H1 (cell line): ENCODE results near the gene MAS1. TPM values are rescaled to one million over a fixed set of nuclear protein-coding genes. Genes with fewer than 3 reads are reported as not detected.

Experiments used
- CTCF ChIA-PET: fragments of 300-600 bp; sonication (Branson Sonifier 250); formaldehyde crosslinking; loops from one replicate; lab custom pipeline; 2021; ENCODE audit not compliant: partially characterized antibody; lab: Charles Lee
- POLR2A ChIA-PET: fragments of 300-600 bp; sonication (Branson Sonifier 250); formaldehyde crosslinking; loops from one replicate; lab custom pipeline; 2021; ENCODE audit warnings: inconsistent platforms; ENCODE audit not compliant: partially characterized antibody; lab: Charles Lee
- DNase-seq, 2 experiments: peaks; one replicate each; pipeline versions ENCODE4 v3.0.0 to v3.0.0-alpha.2; 2010 to 2022; ENCODE audit warnings: low spot score in 2 of 2, low read depth in 1 of 2, mixed read lengths in 1 of 2
- FAIRE-seq: peaks from 2 replicates; lab custom pipeline; 2011; peaks lifted over from hg19 to GRCh38; lab: Jason Lieb, UNC
- H2AFZ ChIP-seq: 2 replicates; pipeline ENCODE4 v1.8.1; 2012; ENCODE audit warnings: low read length, inconsistent platforms
- H2AK5ac ChIP-seq: 2 replicates; pipeline ENCODE4 v1.6.1; 2013; ENCODE audit warnings: low read depth, low read length
- H2BK120ac ChIP-seq: replicated peaks from 2 replicates; pipeline ENCODE3; 2013; ENCODE audit warnings: low read depth, low read length, inconsistent platforms
- H2BK12ac ChIP-seq: 2 replicates; pipeline ENCODE4 v1.6.1; 2013; ENCODE audit warnings: low read depth, low read length
- H2BK15ac ChIP-seq: 2 replicates; pipeline ENCODE4 v1.6.1; 2013; ENCODE audit warnings: low read length
- H2BK20ac ChIP-seq: 2 replicates; pipeline ENCODE4 v1.6.1; 2013; ENCODE audit warnings: low read length
- H2BK5ac ChIP-seq: 2 replicates; pipeline ENCODE4 v1.6.1; 2013; ENCODE audit warnings: low read depth, low read length
- H3K14ac ChIP-seq: 2 replicates; pipeline ENCODE4 v1.6.1; 2013; ENCODE audit warnings: inconsistent platforms; ENCODE audit not compliant: insufficient read length
- H3K18ac ChIP-seq: 2 replicates; pipeline ENCODE4 v1.6.1; 2013; ENCODE audit warnings: low read length; ENCODE audit errors: extremely low read depth
- H3K23ac ChIP-seq: 2 replicates; pipeline ENCODE4 v1.6.1; 2013; ENCODE audit warnings: inconsistent platforms; ENCODE audit not compliant: insufficient read length
- H3K23me2 ChIP-seq: 2 replicates; pipeline ENCODE4 v1.6.1; 2013; ENCODE audit warnings: low read depth, low read length
- H3K27ac ChIP-seq: 2 replicates; pipeline ENCODE4 v1.6.1; 2011; ENCODE audit warnings: low read depth, low read length, inconsistent platforms
- H3K27me3 ChIP-seq, 4 experiments: replicated peaks in 1 of 4; 1 replicate in 1 of 4; 2 replicates in 3 of 4; pipeline versions ENCODE4 v1.6.1 to v1.8.1; 2011 to 2013; ENCODE audit warnings: low read length in 3 of 4, mild to moderate bottlenecking in 3 of 4, inconsistent platforms in 2 of 4, mixed read lengths in 2 of 4, moderate library complexity in 1 of 4; ENCODE audit not compliant: control insufficient read depth in 3 of 4, insufficient read depth in 3 of 4; ENCODE audit errors: extremely low read depth in 1 of 4
- H3K36me3 ChIP-seq, 4 experiments: 2 replicates each; pipeline versions ENCODE4 v1.6.1 to v1.8.1; 2011 to 2013; ENCODE audit warnings: mild to moderate bottlenecking in 4 of 4, low read length in 3 of 4, moderate library complexity in 2 of 4, control low read depth in 1 of 4, inconsistent platforms in 1 of 4; ENCODE audit not compliant: insufficient read depth in 4 of 4, control insufficient read depth in 2 of 4
- H3K4ac ChIP-seq: replicated peaks from 2 replicates; pipeline ENCODE3; 2013; ENCODE audit warnings: low read length, low read depth, mixed read lengths, inconsistent platforms; ENCODE audit not compliant: insufficient read length
- H3K4me1 ChIP-seq, 4 experiments: replicated peaks in 1 of 4; 1 replicate in 1 of 4; 2 replicates in 3 of 4; pipeline versions ENCODE4 v1.6.1 to v1.8.1; 2011 to 2013; ENCODE audit warnings: low read length in 3 of 4, inconsistent platforms in 2 of 4, mixed read lengths in 1 of 4; ENCODE audit not compliant: insufficient read depth in 4 of 4, control insufficient read depth in 3 of 4
- H3K4me2 ChIP-seq, 2 experiments: 2 replicates each; pipeline versions ENCODE4 v1.6.1 to v1.8.1; 2011 to 2013; ENCODE audit warnings: low read depth in 2 of 2, low read length in 2 of 2, control low read depth in 1 of 2, inconsistent platforms in 1 of 2, mild to moderate bottlenecking in 1 of 2; ENCODE audit not compliant: insufficient read depth in 1 of 2
- H3K4me3 ChIP-seq, 4 experiments: fragments of 200-600, 300-600 bp in 1 of 4; sonication (generic), shearing (Covaris generic), sonication (Bioruptor Twin) in 1 of 4; 2 replicates each; pipeline versions ENCODE4 v1.5.1 to v1.8.1; 2011 to 2016; ENCODE audit warnings: low read length in 4 of 4, low read depth in 3 of 4, control low read depth in 2 of 4, inconsistent platforms in 2 of 4, mild to moderate bottlenecking in 2 of 4, mixed read lengths in 1 of 4, moderate library complexity in 1 of 4; ENCODE audit not compliant: insufficient read depth in 2 of 4; ENCODE audit errors: extremely low read depth in 1 of 4
- H3K56ac ChIP-seq: replicated peaks from 2 replicates; pipeline ENCODE3; 2013; ENCODE audit warnings: low read depth, mild to moderate bottlenecking, mixed read lengths, low read length, inconsistent platforms; ENCODE audit not compliant: insufficient read length
- H3K79me1 ChIP-seq: 2 replicates; pipeline ENCODE4 v1.6.1; 2013; ENCODE audit warnings: low read depth, low read length, control low read depth
- H3K79me2 ChIP-seq, 2 experiments: 2 replicates each; pipeline versions ENCODE4 v1.6.1 to v1.8.1; 2012 to 2013; ENCODE audit warnings: low read length in 2 of 2, mild to moderate bottlenecking in 2 of 2, inconsistent platforms in 1 of 2; ENCODE audit not compliant: insufficient read depth in 2 of 2, control insufficient read depth in 1 of 2
- H3K9ac ChIP-seq, 4 experiments: replicated peaks in 1 of 4; 1 replicate in 1 of 4; 2 replicates in 3 of 4; pipeline versions ENCODE4 v1.6.1 to v1.8.1; 2011 to 2013; ENCODE audit warnings: low read depth in 3 of 4, low read length in 3 of 4, control low read depth in 2 of 4, mild to moderate bottlenecking in 2 of 4, moderate library complexity in 2 of 4, inconsistent platforms in 1 of 4; ENCODE audit errors: extremely low read depth in 1 of 4
- H3K9me3 ChIP-seq, 2 experiments: 2 replicates each; pipeline versions ENCODE4 v1.6.1 to v1.8.1; 2012 to 2013; ENCODE audit warnings: mild to moderate bottlenecking in 2 of 2, moderate library complexity in 2 of 2, control low read depth in 1 of 2, inconsistent platforms in 1 of 2, low read depth in 1 of 2, low read length in 1 of 2, mixed read lengths in 1 of 2; ENCODE audit not compliant: insufficient read depth in 2 of 2
- H4K20me1 ChIP-seq, 2 experiments: replicated peaks in 1 of 2; 2 replicates each; pipeline versions ENCODE3 to v1.8.1; 2011 to 2013; ENCODE audit warnings: inconsistent platforms in 2 of 2, low read length in 2 of 2, mild to moderate bottlenecking in 1 of 2; ENCODE audit not compliant: insufficient read depth in 2 of 2, control insufficient read depth in 1 of 2
- H4K5ac ChIP-seq: 2 replicates; pipeline ENCODE4 v1.6.1; 2013; ENCODE audit warnings: low read length, low read depth, mixed read lengths, inconsistent platforms; ENCODE audit not compliant: insufficient read length
- H4K8ac ChIP-seq: 2 replicates; pipeline ENCODE4 v1.8.0; 2013; ENCODE audit warnings: mild to moderate bottlenecking, moderate library complexity, low read length, inconsistent platforms; ENCODE audit not compliant: insufficient read depth; ENCODE audit errors: extremely low read depth
- H4K91ac ChIP-seq: replicated peaks from 2 replicates; pipeline ENCODE3; 2013; ENCODE audit warnings: low read length, mixed read lengths, inconsistent platforms; ENCODE audit not compliant: insufficient read length
- PHF8 ChIP-seq: fragments of 200-600 bp; sonication (generic); conservative IDR thresholded peaks from 2 replicates; pipeline ENCODE4 v1.7.1; 2012; ENCODE audit warnings: low read depth, mild to moderate bottlenecking, inconsistent platforms, low read length, moderate library complexity
- RAD21 ChIP-seq, 2 experiments: IDR thresholded peaks in 1 of 2; conservative IDR thresholded peaks in 1 of 2; 2 replicates each; pipeline ENCODE4 v1.6.1; 2011; ENCODE audit warnings: low read depth in 2 of 2, low read length in 2 of 2, improper control_type of control experiment in 1 of 2, inconsistent platforms in 1 of 2, mild to moderate bottlenecking in 1 of 2, moderate library complexity in 1 of 2
- RNF2 ChIP-seq: fragments of 200-900, 300-1000 bp; sonication (generic); IDR thresholded peaks from 2 replicates; pipeline ENCODE4 v1.7.1; 2016; ENCODE audit warnings: borderline replicate concordance, low read depth, mild to moderate bottlenecking, antibody characterized with exemption, low read length; ENCODE audit not compliant: poor library complexity, severe bottlenecking; ENCODE audit errors: missing control alignments
- TCF12 ChIP-seq: IDR thresholded peaks from 2 replicates; pipeline ENCODE4 v1.6.1; 2011; ENCODE audit warnings: low read depth, mild to moderate bottlenecking, low read length
- TEAD4 ChIP-seq: IDR thresholded peaks from 2 replicates; pipeline ENCODE4 v1.6.1; 2012; ENCODE audit warnings: low read depth, low read length, inconsistent platforms, mixed read lengths
- WGBS, 2 experiments: shearing (Covaris generic) in 1 of 2; methylation state at CpG; one replicate each; pipeline versions ENCODE4 v1.1.6 to v1.1.7; 2013 to 2015; ENCODE audit warnings: low lambda C conversion rate in 2 of 2, mixed read lengths in 2 of 2, inconsistent platforms in 1 of 2, low coverage in 1 of 2, missing lambda C conversion rate in 1 of 2; ENCODE audit not compliant: insufficient replicate concordance in 2 of 2, insufficient coverage in 1 of 2, insufficient read length in 1 of 2; ENCODE audit errors: extremely low coverage in 1 of 2, missing lambda C conversion rate in 1 of 2; 5-methylcytosine and 5-hydroxymethylcytosine counted together
- polyA plus RNA-seq, 7 experiments: library from polyadenylated mRNA; depleted of rRNA in 3 of 7; stranded (reverse) in 5 of 7; unstranded in 2 of 7; fragments of >200 nt in 5 of 7; fragments of 200-250 nt in 2 of 7; gene quantifications; 1 replicate in 5 of 7; 2 replicates in 1 of 7; 4 replicates in 1 of 7; pipeline versions ENCODE4 v1.2.1 to v1.2.3, GENCODE V29; 2011 to 2013; ENCODE audit warnings: missing spikeins in 2 of 7, mixed read lengths in 2 of 7
- total RNA-seq: library from RNA; stranded (reverse); fragmentation: NEBNext Ultra II Directional; extraction: Animal tissue kit (Norgen Biotek cat#: 25700); gene quantifications from 2 replicates; pipeline ENCODE4 v1.2.1, GENCODE V29; 2021
- TF ChIP-seq, protein P1 (sequence below), 3 experiments: IDR thresholded peaks; 1 replicate in 2 of 3; 2 replicates in 1 of 3; pipeline versions ENCODE4 v1.5.1 to v1.6.1; 2011; ENCODE audit warnings: low read length in 3 of 3, mild to moderate bottlenecking in 3 of 3, inconsistent platforms in 2 of 3, low read depth in 1 of 3, moderate library complexity in 1 of 3; ENCODE audit not compliant: insufficient read depth in 1 of 3; ENCODE audit errors: control extremely low read depth in 1 of 3

The MAS1 gene
- total and polyA plus RNA-seq, 2 of the 8 experiments (the other 6 are each of a cell fraction or from before 2014, with no cell fraction given), result 0.02 TPM; not detected in 1

GRCh38 chr6:159899994-159900745, 9.4 kb downstream of the MAS1 start:
- Histone ChIP-seq H3K23ac (no peak overlapping the region), H2BK15ac (no peak overlapping the region), H2BK5ac (no peak overlapping the region), H2AFZ (no peak overlapping the region), H3K18ac (no peak overlapping the region), H4K20me1 (no peaks in the 10 kb centered on the region), H3K56ac (no peak overlapping the region), H4K91ac (no peak overlapping the region), H3K23me2 (no peaks in the 10 kb centered on the region; the same call in 1 of the 2 replicates), H3K4me1 (no peaks in the 10 kb centered on the region), H3K27ac (no peak overlapping the region), H2AK5ac (no peak overlapping the region), H4K5ac (no peak overlapping the region), H4K8ac (no peak overlapping the region), H3K79me2 (no peaks in the 10 kb centered on the region), H3K27me3 (0 out of 7 replicates have a peak, but pooled peaks cover 0 to 2% (median 0%) of the 10 kb centered on the region in 4 experiments), H2BK120ac (no peak overlapping the region), H3K79me1 (no peaks in the 10 kb centered on the region), H3K36me3 (no peaks in the 10 kb centered on the region), H3K9ac (no peak overlapping the region), H3K9me3 (no peaks in the 10 kb centered on the region), H3K14ac (no peak overlapping the region), H2BK20ac (no peak overlapping the region), H3K4me3 (no peak overlapping the region), H2BK12ac (no peak overlapping the region), H3K4ac (no peak overlapping the region), H3K4me2 (no peak overlapping the region)
- FAIRE-seq (no peak), DNase-seq (no peak)
- CTCF ChIA-PET, result no interaction called here
- 78% methylated on average over 15 of the region's 15 CpGs; no CpG with 5 or more reads in 1 of the 2 experiments for WGBS, 2 experiments
- POLR2A ChIA-PET, result no interaction called here
- TF ChIP-seq RAD21 (IDR thresholded peaks at IDR 0.05 in 1 of 2, conservative IDR thresholded peaks at IDR 0.05 in 1 of 2; ENCODE audit: low read depth in 2 of 2, low read length in 2 of 2), result no peak
- TF ChIP-seq, protein P1, sequence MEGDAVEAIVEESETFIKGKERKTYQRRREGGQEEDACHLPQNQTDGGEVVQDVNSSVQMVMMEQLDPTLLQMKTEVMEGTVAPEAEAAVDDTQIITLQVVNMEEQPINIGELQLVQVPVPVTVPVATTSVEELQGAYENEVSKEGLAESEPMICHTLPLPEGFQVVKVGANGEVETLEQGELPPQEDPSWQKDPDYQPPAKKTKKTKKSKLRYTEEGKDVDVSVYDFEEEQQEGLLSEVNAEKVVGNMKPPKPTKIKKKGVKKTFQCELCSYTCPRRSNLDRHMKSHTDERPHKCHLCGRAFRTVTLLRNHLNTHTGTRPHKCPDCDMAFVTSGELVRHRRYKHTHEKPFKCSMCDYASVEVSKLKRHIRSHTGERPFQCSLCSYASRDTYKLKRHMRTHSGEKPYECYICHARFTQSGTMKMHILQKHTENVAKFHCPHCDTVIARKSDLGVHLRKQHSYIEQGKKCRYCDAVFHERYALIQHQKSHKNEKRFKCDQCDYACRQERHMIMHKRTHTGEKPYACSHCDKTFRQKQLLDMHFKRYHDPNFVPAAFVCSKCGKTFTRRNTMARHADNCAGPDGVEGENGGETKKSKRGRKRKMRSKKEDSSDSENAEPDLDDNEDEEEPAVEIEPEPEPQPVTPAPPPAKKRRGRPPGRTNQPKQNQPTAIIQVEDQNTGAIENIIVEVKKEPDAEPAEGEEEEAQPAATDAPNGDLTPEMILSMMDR (IDR thresholded peaks at IDR 0.05; ENCODE audit: control extremely low read depth in 1 of 3, insufficient read depth in 1 of 3, low read depth in 1 of 3, low read length in 3 of 3), result no peak
- no peak for TF ChIP-seq RNF2
- TF ChIP-seq TEAD4, result no peak
- no peak for TF ChIP-seq PHF8
- TF ChIP-seq TCF12, result no peak
